HG03025 (cell line): ENCODE data around the gene OR6C65.

ENCODE experiments used
- ATAC-seq: cut with Tn5 transposase; IDR thresholded peaks from one replicate; pipeline ENCODE4 v1.9.1; 2021; ENCODE audit warnings: mild to moderate bottlenecking, moderate library complexity; ENCODE audit not compliant: unreplicated experiment, low FRiP score

OR6C65 gene

DNA sequence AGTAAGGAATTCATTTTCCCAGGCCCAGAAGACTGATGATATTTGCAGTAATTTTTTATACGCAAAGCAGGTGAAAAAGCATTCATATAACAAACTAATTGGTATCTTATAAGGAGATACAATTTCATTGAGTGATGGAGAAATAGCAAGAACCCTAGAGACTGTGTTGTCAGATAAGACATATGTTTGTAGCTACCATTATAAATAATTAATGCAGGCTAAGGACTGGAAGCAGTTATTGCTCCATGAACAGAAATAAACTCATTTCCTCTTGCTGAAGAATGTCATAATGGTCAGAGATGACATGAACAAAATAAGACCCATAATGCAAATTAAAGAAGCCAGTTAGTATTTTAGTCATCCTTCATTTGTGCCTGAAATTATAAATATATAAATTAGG lies 45.0 kb downstream of the OR6C65 start:
- no peak for ATAC-seq

DNA sequence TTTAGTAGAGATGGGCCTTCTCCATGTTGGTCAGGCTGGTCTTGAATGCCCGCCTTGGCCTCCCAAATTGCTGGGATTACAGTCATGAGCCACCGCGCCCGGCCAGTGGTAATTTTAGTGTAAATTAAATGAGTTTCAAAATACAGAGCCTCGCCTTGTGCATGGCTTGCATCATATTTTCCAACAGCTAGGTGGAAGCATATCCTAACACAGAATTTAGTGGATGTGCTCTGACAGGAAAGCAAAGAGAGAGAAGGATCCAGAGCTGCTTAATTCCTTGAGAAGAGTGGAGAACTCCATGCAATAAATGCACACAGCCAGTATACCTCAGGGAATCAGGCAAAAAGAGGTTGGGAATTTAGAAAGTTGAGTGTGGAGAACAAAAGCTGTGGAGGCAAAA lies 46.0 kb downstream of the OR6C65 start:
- ATAC-seq, result no peak

DNA sequence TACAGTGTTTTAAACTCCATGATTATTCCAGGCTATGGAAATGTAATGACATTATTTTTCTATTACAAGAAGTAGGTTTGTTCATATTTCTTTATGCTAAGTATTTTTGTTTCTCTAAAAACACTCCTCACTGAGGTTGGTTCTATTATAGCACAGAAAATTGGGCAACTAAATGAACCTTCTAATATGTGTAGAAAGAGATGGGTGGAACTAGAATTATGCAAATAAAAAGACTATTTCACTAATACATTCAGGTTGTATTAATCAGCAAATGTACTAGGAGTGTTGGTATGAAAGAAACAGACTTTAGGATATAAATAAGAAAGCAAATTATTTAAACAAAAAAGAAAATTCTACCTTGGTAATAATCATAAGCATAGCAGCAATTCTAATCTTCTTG lies 48.5 kb downstream of the OR6C65 start:
- ATAC-seq, result no peak
